ENCODE results near the gene ACR. TPM values are rescaled to one million over a fixed set of nuclear protein-coding genes. Genes with fewer than 3 reads are reported as not detected.

The ACR gene
- total RNA-seq, 1 donor from 2014 or later, result not detected

- peaks cover 13% of the 10 kb centered on the region for H3K4me1 Mint-ChIP-seq
- no peak overlapping the region for H3K4me3 ChIP-seq
- H3K4me2 ChIP-seq, result no peak overlapping the region
- H3F3A ChIP-seq (ENCODE audit: low read depth), result peaks cover 4% of the 10 kb centered on the region
- no peak overlapping the region for H3K9ac ChIP-seq
- H3K4me3 Mint-ChIP-seq, result no peak overlapping the region
- no peak overlapping the region for H2AFZ ChIP-seq (replicated peaks)
- H4K20me1 ChIP-seq (ENCODE audit: low read depth), result no peaks in the 10 kb centered on the region
- no peaks in the 10 kb centered on the region for H3K9me3 Mint-ChIP-seq
- H3K36me3 ChIP-seq, result no peaks in the 10 kb centered on the region
- peaks cover 98% of the 10 kb centered on the region for H3K27me3 ChIP-seq
- peak overlapping the region; percentile 61 for H3K27ac Mint-ChIP-seq
- peaks cover 19% of the 10 kb centered on the region for H3K27me3 Mint-ChIP-seq (ENCODE audit: insufficient read depth, low read depth)
- no peak overlapping the region for H3K27ac ChIP-seq
- no peaks in the 10 kb centered on the region for H3K79me2 ChIP-seq (ENCODE audit: low read depth)
- H3K9me3 ChIP-seq (ENCODE audit: low read depth), result no peaks in the 10 kb centered on the region
- TF ChIP-seq EZH2 (IDR thresholded peaks at IDR 0.05) (no peak), EZH2phosphoT487 (IDR thresholded peaks at IDR 0.05) (no peak), CTCF (IDR thresholded peaks at IDR 0.05) (no peak)
- no peak for DNase-seq (ENCODE audit: low spot score)
- H3K36me3 Mint-ChIP-seq, result peaks cover 5% of the 10 kb centered on the region
- H3K4me1 ChIP-seq, result peaks cover 6% of the 10 kb centered on the region
These were observed 3.6 kb upstream of the ACR start for GRCh38 chr22:50734343-50734771.

GRCh38 chr22:50734986-50735738 is 2.8 kb upstream of the ACR start:
- TF ChIP-seq CTCF (IDR thresholded peaks at IDR 0.05) (no peak), EZH2 (IDR thresholded peaks at IDR 0.05) (no peak)
- Histone ChIP-seq H3K9ac (no peak overlapping the region), H3K4me2 (no peak overlapping the region), H4K20me1 (ENCODE audit: low read depth) (no peaks in the 10 kb centered on the region), H3K9me3 (ENCODE audit: low read depth) (no peaks in the 10 kb centered on the region), H3K4me1 (peaks cover 6% of the 10 kb centered on the region), H3K79me2 (ENCODE audit: low read depth) (no peaks in the 10 kb centered on the region), H3K27ac (no peak overlapping the region), H3F3A (ENCODE audit: low read depth) (peaks cover 4% of the 10 kb centered on the region), H3K4me3 (no peak overlapping the region), H3K36me3 (no peaks in the 10 kb centered on the region), H3K27me3 (peaks cover 98% of the 10 kb centered on the region), H2AFZ (replicated peaks) (no peak overlapping the region)
- no peak for DNase-seq (ENCODE audit: low spot score)
- Mint-ChIP-seq H3K27me3 (ENCODE audit: insufficient read depth, low read depth) (peaks cover 14% of the 10 kb centered on the region), H3K4me3 (no peak overlapping the region), H3K4me1 (peaks cover 13% of the 10 kb centered on the region), H3K36me3 (peaks cover 5% of the 10 kb centered on the region), H3K27ac (no peak overlapping the region), H3K9me3 (no peaks in the 10 kb centered on the region)

GRCh38 chr22:50735739-50736030 is 2.3 kb upstream of the ACR start:
- no peak overlapping the region for H2AFZ ChIP-seq (replicated peaks)
- TF ChIP-seq EZH2 (IDR thresholded peaks at IDR 0.05) (no peak), CTCF (IDR thresholded peaks at IDR 0.05) (no peak), EZH2phosphoT487 (IDR thresholded peaks at IDR 0.05) (no peak)
- no peak overlapping the region for H3K4me3 ChIP-seq
- H3K9me3 ChIP-seq (ENCODE audit: low read depth), result no peaks in the 10 kb centered on the region
- DNase-seq (ENCODE audit: low spot score), result no peak
- H3K4me3 Mint-ChIP-seq, result no peak overlapping the region
- H3K4me1 ChIP-seq, result peaks cover 6% of the 10 kb centered on the region
- H3K27me3 ChIP-seq, result peaks cover 98% of the 10 kb centered on the region
- no peaks in the 10 kb centered on the region for H3K36me3 ChIP-seq
- H3K4me1 Mint-ChIP-seq, result peaks cover 13% of the 10 kb centered on the region
- H3F3A ChIP-seq (ENCODE audit: low read depth), result peaks cover 4% of the 10 kb centered on the region
- H4K20me1 ChIP-seq (ENCODE audit: low read depth), result no peaks in the 10 kb centered on the region
- no peaks in the 10 kb centered on the region for H3K79me2 ChIP-seq (ENCODE audit: low read depth)
- H3K9me3 Mint-ChIP-seq, result no peaks in the 10 kb centered on the region
- H3K36me3 Mint-ChIP-seq, result peaks cover 5% of the 10 kb centered on the region
- no peak overlapping the region for H3K4me2 ChIP-seq
- H3K27ac Mint-ChIP-seq, result no peak overlapping the region
- peaks cover 14% of the 10 kb centered on the region for H3K27me3 Mint-ChIP-seq (ENCODE audit: insufficient read depth, low read depth)
- H3K27ac ChIP-seq, result no peak overlapping the region
- no peak overlapping the region for H3K9ac ChIP-seq
